Duodenal mucosa (tissue), 2 donors: ENCODE measurements around the gene PTOV1.

ENCODE experiments used
- H3K27ac ChIP-seq: one replicate; pipeline ENCODE4 v1.7.0; 2013; ENCODE audit warnings: low read depth, low read length
- H3K27me3 ChIP-seq, 2 donors: one replicate each; pipeline ENCODE4 v1.7.0; 2013; ENCODE audit warnings: low read length in 2 of 2, control low read depth in 1 of 2; ENCODE audit not compliant: insufficient read depth in 2 of 2, control insufficient read depth in 1 of 2
- H3K36me3 ChIP-seq, 2 donors: one replicate each; pipeline ENCODE4 v1.7.0; 2013; ENCODE audit warnings: low read length in 2 of 2, control low read depth in 1 of 2; ENCODE audit not compliant: insufficient read depth in 2 of 2, control insufficient read depth in 1 of 2
- H3K4me1 ChIP-seq, 2 donors: one replicate each; pipeline ENCODE4 v1.7.0; 2013; ENCODE audit warnings: low read length in 2 of 2, control low read depth in 1 of 2; ENCODE audit not compliant: insufficient read depth in 2 of 2, control insufficient read depth in 1 of 2
- H3K4me3 ChIP-seq, 2 donors: one replicate each; pipeline ENCODE4 v1.7.0; 2013; ENCODE audit warnings: low read length in 2 of 2, low read depth in 1 of 2
- H3K9ac ChIP-seq, 2 donors: one replicate each; pipeline ENCODE4 v1.7.0; 2013; ENCODE audit warnings: low read length in 2 of 2, low read depth in 1 of 2
- H3K9me3 ChIP-seq, 2 donors: one replicate each; pipeline ENCODE4 v1.7.0; 2013; ENCODE audit warnings: low read length in 2 of 2, control low read depth in 1 of 2; ENCODE audit not compliant: control insufficient read depth in 1 of 2

PTOV1 gene

GRCh38 chr19:49874503-49875157, 23.7 kb downstream of the PTOV1 start:
- H3K4me3 ChIP-seq, result no peak overlapping the region
- H3K9ac ChIP-seq, result peak overlapping the region in 1 of 2 donors; percentile 95

GRCh38 chr19:49875177-49875576, 24.2 kb downstream of the PTOV1 start:
- peak overlapping the region; percentile 95 to 99 for H3K4me3 ChIP-seq
- H3K4me1 ChIP-seq, result peaks cover 31 to 36% of the 10 kb centered on the region in 2 donors
- no peak overlapping the region for H3K27ac ChIP-seq

More at GRCh38 chr19:49874503-49875157, 23.7 kb downstream of the PTOV1 start:
- Histone ChIP-seq H3K9me3 (no peaks in the 10 kb centered on the region), H3K36me3 (peaks cover 0 to 15% of the 10 kb centered on the region in 2 donors), H3K4me1 (peaks cover 31 to 37% of the 10 kb centered on the region in 2 donors), H3K27me3 (no peaks in the 10 kb centered on the region), H3K27ac (no peak overlapping the region)

GRCh38 chr19:49875857-49876421, 25.0 kb downstream of the PTOV1 start:
- Histone ChIP-seq H3K36me3 (peaks cover 8 to 26% of the 10 kb centered on the region in 2 donors), H3K9me3 (no peaks in the 10 kb centered on the region), H3K27ac (peak overlapping the region; percentile 98), H3K4me1 (peaks cover 27 to 31% of the 10 kb centered on the region in 2 donors), H3K4me3 (peak overlapping the region; percentile 95 to 99), H3K9ac (peak overlapping the region; percentile 95 to 100), H3K27me3 (no peaks in the 10 kb centered on the region)

More at GRCh38 chr19:49875177-49875576, 24.2 kb downstream of the PTOV1 start:
- no peaks in the 10 kb centered on the region for H3K27me3 ChIP-seq
- peaks cover 2 to 18% of the 10 kb centered on the region in 2 donors for H3K36me3 ChIP-seq
- H3K9ac ChIP-seq, result peak overlapping the region; percentile 95 to 100
- H3K9me3 ChIP-seq, result no peaks in the 10 kb centered on the region

- no peaks in the 10 kb centered on the region for H3K27me3 ChIP-seq
- peak overlapping the region; percentile 95 to 100 for H3K9ac ChIP-seq
- H3K9me3 ChIP-seq, result no peaks in the 10 kb centered on the region
- H3K36me3 ChIP-seq, result peaks cover 10 to 32% of the 10 kb centered on the region in 2 donors
- H3K27ac ChIP-seq, result peak overlapping the region; percentile 98
- peaks cover 26 to 28% of the 10 kb centered on the region in 2 donors for H3K4me1 ChIP-seq
- H3K4me3 ChIP-seq, result peak overlapping the region; percentile 95 to 99
Observed at GRCh38 chr19:49876422-49877019, 25.6 kb downstream of the PTOV1 start.

- Histone ChIP-seq H3K9me3 (no peaks in the 10 kb centered on the region), H3K4me1 (peaks cover 26 to 28% of the 10 kb centered on the region in 2 donors), H3K9ac (peak within 1 kb of the TSS; percentile 95 to 100), H3K4me3 (peak within 1 kb of the TSS; percentile 95 to 99), H3K27ac (peak within 1 kb of the TSS; percentile 98), H3K27me3 (no peaks in the 10 kb centered on the region), H3K36me3 (peaks cover 13 to 39% of the 10 kb centered on the region in 2 donors)
Observed at GRCh38 chr19:49877020-49877878, 26.3 kb downstream of the PTOV1 start, which contains the start of the genes AKT1S1 and TBC1D17. TSS of gene AKT1S1 (minus strand) at chr19:49877355. CDS start at chr19:49873295, 4,060 bp downstream. TSS of gene TBC1D17 (plus strand) at chr19:49877702. CDS start at chr19:49877724, 22 bp downstream.

GRCh38 chr19:49877879-49878743, 27.2 kb downstream of the PTOV1 start:
- H3K4me1 ChIP-seq, result peaks cover 26 to 28% of the 10 kb centered on the region in 2 donors
- peak overlapping the region; percentile 95 to 99 for H3K4me3 ChIP-seq
- peaks cover 22 to 48% of the 10 kb centered on the region in 2 donors for H3K36me3 ChIP-seq

GRCh38 chr19:49878744-49879070, 27.7 kb downstream of the PTOV1 start:
- Histone ChIP-seq H3K4me3 (peak overlapping the region in 1 of 2 donors; percentile 95), H3K4me1 (peaks cover 26 to 28% of the 10 kb centered on the region in 2 donors), H3K9me3 (peaks cover 0 to 4% of the 10 kb centered on the region in 2 donors), H3K27ac (no peak overlapping the region), H3K9ac (peak overlapping the region; percentile 72 to 86), H3K36me3 (peaks cover 28 to 54% of the 10 kb centered on the region in 2 donors), H3K27me3 (no peaks in the 10 kb centered on the region)

More at GRCh38 chr19:49877879-49878743, 27.2 kb downstream of the PTOV1 start:
- Histone ChIP-seq H3K27ac (peak overlapping the region; percentile 98), H3K9me3 (peaks cover 0 to 4% of the 10 kb centered on the region in 2 donors), H3K9ac (peak overlapping the region; percentile 72 to 86), H3K27me3 (no peaks in the 10 kb centered on the region)

- Histone ChIP-seq H3K9ac (no peak overlapping the region), H3K27me3 (no peaks in the 10 kb centered on the region), H3K4me1 (peaks cover 26 to 28% of the 10 kb centered on the region in 2 donors), H3K36me3 (peaks cover 31 to 58% of the 10 kb centered on the region in 2 donors), H3K9me3 (peaks cover 0 to 4% of the 10 kb centered on the region in 2 donors), H3K27ac (no peak overlapping the region), H3K4me3 (no peak overlapping the region)
Observed at GRCh38 chr19:49879243-49879963, 28.4 kb downstream of the PTOV1 start.
